Brain microvascular endothelial cell (primary cell): ENCODE results near the gene ADGRA1.

Source experiments
- DNase-seq: peaks from one replicate; pipeline ENCODE4 v3.0.0-alpha.2; 2020
- H3K27ac ChIP-seq: fragments of 250-450 bp; sonication (Bioruptor Pico); 2 replicates; pipeline ENCODE4 v1.5.1; 2020; ENCODE audit warnings: mild to moderate bottlenecking, moderate library complexity
- H3K27me3 ChIP-seq: fragments of 250-450 bp; sonication (Bioruptor Pico); replicated peaks from 2 replicates; pipeline ENCODE4 v1.5.1; 2020; ENCODE audit warnings: mild to moderate bottlenecking
- H3K36me3 ChIP-seq: fragments of 250-450 bp; sonication (Bioruptor Pico); replicated peaks from 2 replicates; pipeline ENCODE4 v1.5.1; 2020; ENCODE audit warnings: mild to moderate bottlenecking
- H3K4me3 ChIP-seq: 2 replicates; pipeline ENCODE4 v1.5.1; 2011; ENCODE audit warnings: low read depth, mild to moderate bottlenecking, control low read depth, low read length, moderate library complexity
- in situ Hi-C: cut with HindIII; loops from 2 replicates; pipeline ENCODE4 v1.10.0; 2017; ENCODE audit warnings: low sequenced_read_pairs, low pct_ligation_motif_present
- TF ChIP-seq, protein P1 (sequence below): IDR thresholded peaks from 2 replicates; pipeline ENCODE4 v1.5.1; 2011; ENCODE audit warnings: low read depth, mild to moderate bottlenecking, moderate library complexity, low read length, control low read depth, inconsistent platforms; ENCODE audit errors: missing control alignments

Gene ADGRA1

GRCh38 chr10:133165556-133166503, 78.1 kb downstream of the ADGRA1 start:
- Histone ChIP-seq H3K27me3 (peaks cover 18% of the 10 kb centered on the region), H3K27ac (no peak overlapping the region), H3K4me3 (no peak overlapping the region), H3K36me3 (no peaks in the 10 kb centered on the region)
- in situ Hi-C loops: no loop called here
- no peak for DNase-seq
- TF ChIP-seq, protein P1, sequence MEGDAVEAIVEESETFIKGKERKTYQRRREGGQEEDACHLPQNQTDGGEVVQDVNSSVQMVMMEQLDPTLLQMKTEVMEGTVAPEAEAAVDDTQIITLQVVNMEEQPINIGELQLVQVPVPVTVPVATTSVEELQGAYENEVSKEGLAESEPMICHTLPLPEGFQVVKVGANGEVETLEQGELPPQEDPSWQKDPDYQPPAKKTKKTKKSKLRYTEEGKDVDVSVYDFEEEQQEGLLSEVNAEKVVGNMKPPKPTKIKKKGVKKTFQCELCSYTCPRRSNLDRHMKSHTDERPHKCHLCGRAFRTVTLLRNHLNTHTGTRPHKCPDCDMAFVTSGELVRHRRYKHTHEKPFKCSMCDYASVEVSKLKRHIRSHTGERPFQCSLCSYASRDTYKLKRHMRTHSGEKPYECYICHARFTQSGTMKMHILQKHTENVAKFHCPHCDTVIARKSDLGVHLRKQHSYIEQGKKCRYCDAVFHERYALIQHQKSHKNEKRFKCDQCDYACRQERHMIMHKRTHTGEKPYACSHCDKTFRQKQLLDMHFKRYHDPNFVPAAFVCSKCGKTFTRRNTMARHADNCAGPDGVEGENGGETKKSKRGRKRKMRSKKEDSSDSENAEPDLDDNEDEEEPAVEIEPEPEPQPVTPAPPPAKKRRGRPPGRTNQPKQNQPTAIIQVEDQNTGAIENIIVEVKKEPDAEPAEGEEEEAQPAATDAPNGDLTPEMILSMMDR: no peak

DNA sequence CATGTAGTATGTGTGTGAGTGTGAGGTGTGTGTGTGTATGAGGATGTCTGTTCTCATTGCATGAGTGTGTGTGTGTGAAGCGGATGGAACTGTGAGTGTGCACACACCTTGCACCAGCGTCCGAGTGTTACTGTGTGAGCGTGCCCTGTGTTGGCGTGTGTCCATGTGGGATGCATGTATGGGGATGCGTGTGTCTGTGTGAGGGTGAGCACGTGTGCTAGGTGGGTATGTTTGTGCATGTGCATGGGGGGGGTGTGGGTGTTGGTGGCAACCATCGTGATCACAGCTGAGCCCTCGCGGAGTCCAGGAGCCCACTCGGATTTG, 78.7 kb downstream of the ADGRA1 start:
- no peak for DNase-seq
- no peak overlapping the region for H3K4me3 ChIP-seq
- H3K27me3 ChIP-seq: peaks cover 11% of the 10 kb centered on the region
- no peaks in the 10 kb centered on the region for H3K36me3 ChIP-seq
- in situ Hi-C loops: no loop called here
- TF ChIP-seq, protein P1: no peak
- H3K27ac ChIP-seq: no peak overlapping the region

DNA sequence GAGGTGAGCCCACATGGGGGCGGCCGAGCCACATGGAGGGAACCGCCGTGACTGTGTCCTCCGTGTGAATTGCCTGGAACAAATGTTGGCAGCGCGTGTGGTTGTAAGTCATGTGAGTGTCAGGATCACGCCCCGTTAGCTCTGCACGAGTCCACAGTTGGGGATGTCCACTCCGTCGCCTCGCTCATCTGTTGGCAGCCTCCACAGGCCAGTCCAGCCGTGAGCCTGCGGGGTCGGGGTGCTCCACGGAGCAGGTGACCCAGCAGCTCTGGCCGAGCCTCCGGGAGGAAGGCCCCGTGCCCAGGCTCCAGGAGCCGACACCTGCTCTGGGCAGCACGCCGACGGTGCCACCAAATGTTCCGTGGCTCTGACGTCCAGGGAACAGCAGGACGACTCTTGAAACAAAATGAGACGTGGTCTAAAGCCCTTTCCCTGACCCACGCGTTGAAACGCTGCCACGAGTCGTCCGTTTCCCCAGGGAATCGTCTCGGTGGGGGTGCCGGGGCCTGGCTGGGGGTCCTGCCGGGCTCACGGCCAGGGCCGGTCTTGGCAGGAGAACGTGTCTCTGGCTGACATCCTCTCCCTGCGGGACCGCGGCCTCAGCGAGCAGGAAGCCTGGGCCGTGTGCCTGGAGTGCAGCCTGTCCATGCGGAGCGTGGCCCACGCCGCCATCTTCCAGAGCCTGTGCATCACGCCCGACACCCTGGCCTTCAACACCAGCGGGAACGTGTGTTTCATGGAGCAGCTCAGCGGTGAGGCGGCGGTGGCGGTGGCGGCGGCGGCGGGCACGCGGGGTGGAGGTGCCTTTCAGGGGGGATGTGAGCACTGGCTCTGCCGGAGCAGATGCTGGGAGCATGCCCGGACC, 79.3 kb downstream of the ADGRA1 start:
- no peak overlapping the region for H3K27ac ChIP-seq
- peaks cover 5% of the 10 kb centered on the region for H3K27me3 ChIP-seq
- H3K36me3 ChIP-seq: no peaks in the 10 kb centered on the region
- no peak for DNase-seq
- no peak overlapping the region for H3K4me3 ChIP-seq
- in situ Hi-C loops: no loop called here
- TF ChIP-seq, protein P1: no peak

- no peak overlapping the region for H3K4me3 ChIP-seq
- in situ Hi-C loops: no loop called here
- no peaks in the 10 kb centered on the region for H3K36me3 ChIP-seq
- H3K27me3 ChIP-seq: no peaks in the 10 kb centered on the region
- no peak for DNase-seq
- no peak overlapping the region for H3K27ac ChIP-seq
- TF ChIP-seq, protein P1: no peak
These were observed 80.2 kb downstream of the ADGRA1 start for GRCh38 chr10:133167693-133168616.

DNA sequence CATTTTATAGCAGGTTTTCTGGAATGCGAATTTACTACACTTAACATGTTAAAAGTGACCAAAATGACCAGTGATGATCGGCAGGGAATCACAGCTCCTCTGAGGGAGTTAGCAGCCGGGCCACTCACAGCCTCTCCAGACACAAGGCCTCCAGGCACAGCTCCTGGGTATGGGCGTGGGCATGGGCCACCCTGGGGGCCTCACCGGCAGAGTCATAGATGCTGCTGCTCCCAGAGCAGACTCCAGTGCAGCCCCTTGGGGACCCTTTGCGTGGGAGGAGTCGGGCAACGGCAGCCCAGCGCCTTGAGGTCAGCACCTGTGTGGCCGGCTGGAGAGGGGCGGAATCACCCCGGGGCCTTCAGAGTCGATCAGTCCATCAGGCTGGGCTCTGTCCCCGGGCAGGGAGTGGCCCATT, 80.9 kb downstream of the ADGRA1 start:
- TF ChIP-seq, protein P1: no peak
- no peaks in the 10 kb centered on the region for H3K36me3 ChIP-seq
- H3K4me3 ChIP-seq: no peak overlapping the region
- no peaks in the 10 kb centered on the region for H3K27me3 ChIP-seq
- in situ Hi-C loops: no loop called here
- no peak for DNase-seq
- H3K27ac ChIP-seq: no peak overlapping the region
